ENCODE results near the gene ZNF829. TPM values are rescaled to one million over a fixed set of nuclear protein-coding genes. Genes with fewer than 3 reads are reported as not detected.

The ZNF829 gene
- 1 to 10 TPM; 3.0 to 3.8 (median 3.4) TPM for total RNA-seq

DNA sequence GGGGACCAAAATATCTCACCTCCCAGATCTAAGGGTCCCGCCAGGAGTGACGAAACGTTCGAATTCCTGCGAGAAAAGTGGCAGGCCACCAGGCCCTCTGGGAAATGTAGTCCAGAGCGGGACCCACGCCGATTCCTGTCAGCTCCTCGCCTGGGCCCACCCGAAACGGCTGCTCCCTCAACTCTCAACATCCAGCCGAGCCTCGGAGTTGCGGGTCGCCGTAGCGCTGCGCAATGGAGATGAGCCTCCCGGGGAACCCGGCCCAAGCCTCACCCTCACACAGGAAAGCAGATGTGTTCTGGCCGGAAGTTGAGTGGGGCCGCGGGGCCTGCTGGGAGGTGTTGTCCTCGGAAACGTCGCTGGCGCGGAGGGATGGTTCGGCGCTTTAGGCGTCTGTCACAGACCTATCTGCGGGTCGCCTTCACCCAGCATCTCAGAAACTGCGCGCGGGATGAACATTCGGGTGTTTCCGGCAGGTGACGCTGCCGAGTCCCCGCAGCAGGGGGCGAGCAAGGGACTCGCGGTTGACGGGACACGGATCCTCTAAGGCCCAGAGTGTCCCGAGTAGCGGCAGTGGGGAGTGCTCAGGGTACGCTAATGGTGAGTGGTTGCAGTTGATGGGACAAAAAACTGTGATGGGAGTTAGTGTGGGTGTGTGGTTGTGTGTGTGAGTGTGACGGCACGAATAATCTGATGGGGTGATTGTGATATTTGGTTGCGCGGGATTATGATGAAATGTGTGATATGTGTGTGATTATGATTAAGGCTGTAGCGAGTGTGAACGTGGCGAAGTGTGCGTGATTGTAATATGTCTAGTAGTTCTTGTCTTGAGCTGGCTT is at the start of gene ZNF829, which contains the start of gene ZNF568:
Gene ZNF829 (minus strand): TSS at position 300 of the 839 bp plus-strand sequence. CDS start 1,124 bp downstream, outside the sequence.
Gene ZNF568 (plus strand): TSS at position 341 of the 839 bp plus-strand sequence. CDS start 6,439 bp downstream, outside the sequence.
- peak; percentile 87 to 98 for DNase-seq (ENCODE audit: low spot score in 2 of 2)
- intact Hi-C loops (cut with DNase I; ENCODE audit: low total_unique reads): no loop called here
- H3K4me3 ChIP-seq (ENCODE audit: low read depth, poor library complexity, severe bottlenecking): peak within 1 kb of the TSS; percentile 72
- TF ChIP-seq, protein P1, sequence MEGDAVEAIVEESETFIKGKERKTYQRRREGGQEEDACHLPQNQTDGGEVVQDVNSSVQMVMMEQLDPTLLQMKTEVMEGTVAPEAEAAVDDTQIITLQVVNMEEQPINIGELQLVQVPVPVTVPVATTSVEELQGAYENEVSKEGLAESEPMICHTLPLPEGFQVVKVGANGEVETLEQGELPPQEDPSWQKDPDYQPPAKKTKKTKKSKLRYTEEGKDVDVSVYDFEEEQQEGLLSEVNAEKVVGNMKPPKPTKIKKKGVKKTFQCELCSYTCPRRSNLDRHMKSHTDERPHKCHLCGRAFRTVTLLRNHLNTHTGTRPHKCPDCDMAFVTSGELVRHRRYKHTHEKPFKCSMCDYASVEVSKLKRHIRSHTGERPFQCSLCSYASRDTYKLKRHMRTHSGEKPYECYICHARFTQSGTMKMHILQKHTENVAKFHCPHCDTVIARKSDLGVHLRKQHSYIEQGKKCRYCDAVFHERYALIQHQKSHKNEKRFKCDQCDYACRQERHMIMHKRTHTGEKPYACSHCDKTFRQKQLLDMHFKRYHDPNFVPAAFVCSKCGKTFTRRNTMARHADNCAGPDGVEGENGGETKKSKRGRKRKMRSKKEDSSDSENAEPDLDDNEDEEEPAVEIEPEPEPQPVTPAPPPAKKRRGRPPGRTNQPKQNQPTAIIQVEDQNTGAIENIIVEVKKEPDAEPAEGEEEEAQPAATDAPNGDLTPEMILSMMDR (IDR thresholded peaks at IDR 0.05): peak in 1 of 3 donors; percentile 52
- no peak for TF ChIP-seq POLR2A (IDR thresholded peaks at IDR 0.05)
- WGBS, 2 donors: 0 to 1% methylated on average over 42 to 57 of the region's 57 CpGs

DNA sequence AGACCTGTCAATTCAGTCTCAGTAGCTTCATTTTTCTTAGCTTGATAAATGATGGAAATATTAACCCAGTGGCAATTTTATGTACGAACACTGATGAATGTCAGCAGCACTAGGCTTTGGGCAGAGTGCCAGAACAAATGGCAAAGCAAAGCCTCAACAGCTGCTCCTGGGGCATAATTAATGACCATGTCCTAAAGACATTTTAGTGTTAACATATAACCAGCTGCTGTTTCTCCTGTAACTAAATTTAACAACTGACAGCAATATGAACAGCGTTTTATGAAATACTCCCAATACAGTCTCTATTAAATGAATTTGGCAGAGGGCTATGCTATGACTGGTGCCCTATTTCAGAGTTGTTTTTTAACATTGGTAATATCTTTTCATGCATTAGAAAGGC is 47.2 kb upstream of the ZNF829 start:
- WGBS, 2 donors: 29% methylated on average over 2 of the region's 2 CpGs
- no peak for DNase-seq (ENCODE audit: low spot score in 2 of 2)
- intact Hi-C loops (cut with DNase I; ENCODE audit: low total_unique reads): no loop called here
- TF ChIP-seq, protein P1 (IDR thresholded peaks at IDR 0.05): no peak
- H3K4me3 ChIP-seq (ENCODE audit: low read depth, poor library complexity, severe bottlenecking): no peak overlapping the region

DNA sequence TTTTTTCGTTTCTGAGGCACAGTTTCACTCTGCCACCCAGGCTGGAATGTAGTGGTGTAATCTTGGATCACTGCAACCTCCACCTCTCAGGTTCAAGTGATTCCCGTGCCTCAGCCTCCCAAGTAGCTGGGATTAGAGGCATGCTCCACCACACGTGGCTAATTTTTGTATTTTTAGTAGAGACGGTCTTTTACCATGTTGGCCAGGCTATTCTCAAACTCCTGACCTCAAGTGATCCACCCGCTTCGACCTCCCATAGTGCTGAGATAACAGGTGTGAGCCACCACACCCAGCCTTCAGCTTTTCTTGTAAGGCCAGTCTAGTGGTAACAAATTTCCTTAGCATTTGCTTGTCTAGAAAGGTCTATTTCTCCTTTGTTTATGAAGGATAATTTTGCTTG is 46.3 kb upstream of the ZNF829 start:
- 87 to 90% methylated on average over 6 of the region's 6 CpGs for WGBS, 2 donors
- no peak overlapping the region for H3K4me3 ChIP-seq (ENCODE audit: low read depth, poor library complexity, severe bottlenecking)
- intact Hi-C loops (cut with DNase I; ENCODE audit: low total_unique reads): no loop called here
- TF ChIP-seq POLR2A (IDR thresholded peaks at IDR 0.05): no peak
- TF ChIP-seq, protein P1 (IDR thresholded peaks at IDR 0.05): no peak
- no peak for DNase-seq (ENCODE audit: low spot score in 2 of 2)

DNA sequence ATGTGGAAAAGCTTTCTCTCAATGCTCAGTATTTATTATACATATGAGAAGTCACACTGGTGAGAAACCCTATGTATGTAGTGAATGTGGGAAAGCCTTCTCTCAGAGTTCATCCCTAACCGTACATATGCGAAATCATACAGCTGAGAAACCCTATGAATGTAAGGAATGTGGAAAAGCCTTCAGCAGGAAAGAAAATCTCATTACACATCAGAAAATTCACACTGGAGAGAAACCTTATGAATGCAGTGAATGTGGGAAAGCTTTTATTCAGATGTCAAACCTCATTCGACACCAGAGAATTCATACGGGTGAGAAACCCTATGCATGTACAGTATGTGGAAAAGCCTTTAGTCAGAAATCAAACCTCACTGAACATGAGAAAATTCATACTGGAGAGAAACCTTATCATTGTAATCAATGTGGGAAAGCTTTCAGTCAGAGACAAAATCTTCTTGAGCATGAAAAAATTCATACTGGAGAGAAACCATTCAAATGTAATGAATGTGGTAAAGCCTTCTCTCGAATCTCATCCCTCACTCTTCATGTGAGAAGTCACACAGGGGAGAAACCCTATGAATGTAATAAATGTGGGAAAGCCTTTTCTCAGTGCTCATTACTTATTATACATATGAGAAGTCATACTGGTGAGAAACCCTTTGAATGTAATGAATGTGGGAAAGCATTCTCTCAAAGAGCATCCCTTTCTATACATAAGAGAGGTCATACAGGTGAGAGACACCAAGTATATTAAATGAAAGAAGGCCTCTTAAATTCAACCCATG is 34.4 kb upstream of the ZNF829 start:
- WGBS, 2 donors: 95 to 99% methylated on average over 5 of the region's 5 CpGs
- no peak overlapping the region for H3K4me3 ChIP-seq (ENCODE audit: low read depth, poor library complexity, severe bottlenecking)
- TF ChIP-seq POLR2A (IDR thresholded peaks at IDR 0.05): no peak
- TF ChIP-seq, protein P1 (IDR thresholded peaks at IDR 0.05): no peak
- no peak for DNase-seq (ENCODE audit: low spot score in 2 of 2)
- intact Hi-C loops (cut with DNase I; ENCODE audit: low total_unique reads): no loop called here

DNA sequence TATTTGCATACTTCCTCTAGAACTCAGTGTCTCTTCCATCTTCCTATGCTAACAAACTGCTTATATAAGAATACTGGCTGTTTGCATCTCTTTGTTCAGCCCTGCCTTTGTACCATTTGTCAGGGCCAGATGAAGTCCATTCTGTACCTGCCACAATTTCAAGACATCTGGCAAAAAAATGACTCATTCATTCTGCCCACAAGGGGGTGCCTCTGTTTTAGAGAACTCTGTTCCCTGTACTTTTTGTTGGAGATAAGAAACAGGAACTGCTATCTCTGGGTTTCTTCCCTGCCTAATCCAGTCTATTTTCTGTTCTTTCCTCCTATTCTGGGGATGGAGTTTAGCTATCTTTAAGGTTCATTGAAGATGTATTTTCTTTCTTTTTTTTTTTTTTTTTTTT is 23.1 kb upstream of the ZNF829 start:
- DNase-seq (ENCODE audit: low spot score in 2 of 2): no peak
- TF ChIP-seq, protein P1 (IDR thresholded peaks at IDR 0.05): no peak
- TF ChIP-seq POLR2A (IDR thresholded peaks at IDR 0.05): no peak
- no peak overlapping the region for H3K4me3 ChIP-seq (ENCODE audit: low read depth, poor library complexity, severe bottlenecking)
- intact Hi-C loops (cut with DNase I; ENCODE audit: low total_unique reads): no loop called here
